GM10248 (cell line): ENCODE data around the gene NCOA6.

Experiments
- CTCF ChIA-PET: fragments of 300-600 bp; sonication (Branson Sonifier 250); formaldehyde crosslinking; extraction: SDS; loops from one replicate; lab custom pipeline; 2021; ENCODE audit warnings: antibody characterized with exemption; lab: Yijun Ruan, JAX
- POLR2A ChIA-PET: fragments of 350-650 bp; sonication (Branson Sonifier 250); formaldehyde crosslinking; extraction: SDS; loops from one replicate; lab custom pipeline; 2020; ENCODE audit warnings: antibody characterized with exemption; lab: Yijun Ruan, JAX
- DNase-seq: peaks from one replicate; pipeline ENCODE4 v3.0.0; 2012; ENCODE audit errors: extremely low spot score
- TF ChIP-seq, protein P1 (sequence below): IDR thresholded peaks from 2 replicates; pipeline ENCODE4 v1.5.1; 2012; ENCODE audit warnings: mild to moderate bottlenecking, low read depth; ENCODE audit errors: extremely low read depth, missing control alignments, control extremely low read depth

Gene NCOA6

DNA sequence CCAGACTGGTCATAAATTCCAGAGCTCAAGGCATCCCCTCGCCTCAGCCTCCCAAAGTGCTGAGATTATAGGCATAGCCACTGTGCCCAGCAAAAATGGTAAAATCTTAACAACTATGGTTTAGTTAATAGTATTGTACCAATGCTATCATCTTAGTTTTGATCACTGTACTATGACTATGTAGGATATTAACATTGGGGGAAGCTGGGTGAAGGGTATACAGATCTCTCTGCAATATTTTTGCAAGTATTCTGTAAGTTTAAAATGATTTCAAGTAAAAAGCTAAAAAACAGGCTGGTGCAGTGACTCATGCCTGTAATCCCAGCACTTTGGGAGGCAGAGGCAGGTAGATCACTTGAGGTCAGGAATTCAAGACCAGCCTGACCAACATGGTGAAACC is 156.4 kb downstream of the NCOA6 start:
- CTCF ChIA-PET = interaction anchor here (0.9 kb wide), 1 partner anchor 356 kb away, joined by 3 read pairs; no protein-coding TSS in a partner anchor
- POLR2A ChIA-PET = no interaction called here
- DNase-seq = no peak
- TF ChIP-seq, protein P1, sequence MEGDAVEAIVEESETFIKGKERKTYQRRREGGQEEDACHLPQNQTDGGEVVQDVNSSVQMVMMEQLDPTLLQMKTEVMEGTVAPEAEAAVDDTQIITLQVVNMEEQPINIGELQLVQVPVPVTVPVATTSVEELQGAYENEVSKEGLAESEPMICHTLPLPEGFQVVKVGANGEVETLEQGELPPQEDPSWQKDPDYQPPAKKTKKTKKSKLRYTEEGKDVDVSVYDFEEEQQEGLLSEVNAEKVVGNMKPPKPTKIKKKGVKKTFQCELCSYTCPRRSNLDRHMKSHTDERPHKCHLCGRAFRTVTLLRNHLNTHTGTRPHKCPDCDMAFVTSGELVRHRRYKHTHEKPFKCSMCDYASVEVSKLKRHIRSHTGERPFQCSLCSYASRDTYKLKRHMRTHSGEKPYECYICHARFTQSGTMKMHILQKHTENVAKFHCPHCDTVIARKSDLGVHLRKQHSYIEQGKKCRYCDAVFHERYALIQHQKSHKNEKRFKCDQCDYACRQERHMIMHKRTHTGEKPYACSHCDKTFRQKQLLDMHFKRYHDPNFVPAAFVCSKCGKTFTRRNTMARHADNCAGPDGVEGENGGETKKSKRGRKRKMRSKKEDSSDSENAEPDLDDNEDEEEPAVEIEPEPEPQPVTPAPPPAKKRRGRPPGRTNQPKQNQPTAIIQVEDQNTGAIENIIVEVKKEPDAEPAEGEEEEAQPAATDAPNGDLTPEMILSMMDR = no peak
